Choroid plexus epithelial cell (primary cell): ENCODE data around the gene GFRAL.

Source experiments
- DNase-seq: peaks from one replicate; pipeline ENCODE4 v3.0.0-alpha.2; 2010; ENCODE audit warnings: low read depth
- H3K4me3 ChIP-seq: 2 replicates; pipeline ENCODE4 v1.5.1; 2011; ENCODE audit warnings: low read depth, mild to moderate bottlenecking, control low read depth, low read length, moderate library complexity
- CTCF ChIP-seq: conservative IDR thresholded peaks from 2 replicates; pipeline ENCODE4 v1.5.1; 2011; ENCODE audit warnings: low read depth, mild to moderate bottlenecking, control low read depth, inconsistent platforms, low read length, moderate library complexity

GFRAL gene

DNA sequence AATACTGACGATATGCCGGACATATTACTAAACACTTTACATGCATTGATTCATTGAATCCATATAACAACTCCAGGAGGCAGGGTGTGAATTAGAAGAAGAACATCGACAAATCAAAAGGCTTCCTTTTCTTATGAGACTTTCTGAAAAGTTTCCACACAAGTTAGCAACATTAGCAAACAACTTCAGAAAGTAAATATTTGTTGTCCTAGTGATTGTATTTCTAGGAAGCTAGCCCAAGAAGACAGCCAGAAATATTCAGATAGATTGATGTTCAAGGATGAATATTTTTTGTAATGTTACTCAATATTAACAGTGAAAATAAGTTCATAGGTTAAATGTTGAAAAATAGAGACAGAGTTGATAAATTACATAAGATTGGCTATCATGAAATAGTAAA is 120.6 kb downstream of the GFRAL start:
- H3K4me3 ChIP-seq, result no peak overlapping the region
- no peak for DNase-seq
- no peak for TF ChIP-seq CTCF

DNA sequence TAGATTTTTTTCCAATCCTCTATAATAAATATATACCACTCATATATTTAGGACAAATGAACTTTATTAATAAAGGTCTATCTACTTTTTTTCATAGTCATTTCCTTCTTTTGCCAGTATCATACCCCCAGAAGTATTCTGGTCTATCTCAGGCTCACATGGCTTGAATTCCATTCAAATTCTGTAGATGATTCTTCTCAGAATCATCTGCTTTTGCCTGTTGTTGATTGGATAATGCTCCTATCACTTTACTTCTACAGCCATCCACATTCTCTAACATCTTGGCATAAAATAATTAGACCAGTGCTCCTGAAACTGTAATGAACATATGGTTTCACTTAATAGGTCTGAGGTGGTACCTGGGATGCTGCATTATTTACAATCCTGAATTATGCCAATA is 121.2 kb downstream of the GFRAL start:
- no peak overlapping the region for H3K4me3 ChIP-seq
- TF ChIP-seq CTCF, result no peak
- peak; percentile 56 for DNase-seq

GRCh38 chr6:55449225-55449624 is 122.0 kb downstream of the GFRAL start:
- H3K4me3 ChIP-seq, result no peak overlapping the region
- peak; percentile 60 for TF ChIP-seq CTCF
- peak; percentile 57 for DNase-seq

DNA sequence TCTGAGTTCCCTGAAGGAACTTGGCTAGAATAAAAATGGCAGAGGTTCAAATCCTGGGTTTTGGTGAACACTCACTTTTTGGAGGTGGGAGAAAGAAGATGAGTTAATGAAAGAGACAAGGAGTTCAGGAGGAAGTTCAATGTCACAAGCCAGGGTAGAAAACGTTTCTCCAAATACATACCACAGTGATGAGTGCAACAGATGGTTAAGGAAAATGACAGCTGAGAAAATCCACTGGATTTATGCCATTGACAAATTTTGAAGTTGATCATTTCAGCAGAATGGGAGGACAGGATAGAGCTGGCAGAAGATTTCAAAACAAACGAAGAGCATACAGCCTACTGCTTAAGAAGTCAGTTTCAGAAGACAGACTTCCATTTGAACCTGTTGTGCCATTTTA is 122.7 kb downstream of the GFRAL start:
- no peak overlapping the region for H3K4me3 ChIP-seq
- peak; percentile 52 for DNase-seq
- no peak for TF ChIP-seq CTCF
